CD1c-positive myeloid dendritic cell (primary cell): ENCODE data around the gene PMEPA1.

Source experiments
- DNase-seq: peaks from one replicate; pipeline ENCODE4 v3.0.0-alpha.2; 2016; ENCODE audit errors: extremely low spot score

Gene PMEPA1

DNA sequence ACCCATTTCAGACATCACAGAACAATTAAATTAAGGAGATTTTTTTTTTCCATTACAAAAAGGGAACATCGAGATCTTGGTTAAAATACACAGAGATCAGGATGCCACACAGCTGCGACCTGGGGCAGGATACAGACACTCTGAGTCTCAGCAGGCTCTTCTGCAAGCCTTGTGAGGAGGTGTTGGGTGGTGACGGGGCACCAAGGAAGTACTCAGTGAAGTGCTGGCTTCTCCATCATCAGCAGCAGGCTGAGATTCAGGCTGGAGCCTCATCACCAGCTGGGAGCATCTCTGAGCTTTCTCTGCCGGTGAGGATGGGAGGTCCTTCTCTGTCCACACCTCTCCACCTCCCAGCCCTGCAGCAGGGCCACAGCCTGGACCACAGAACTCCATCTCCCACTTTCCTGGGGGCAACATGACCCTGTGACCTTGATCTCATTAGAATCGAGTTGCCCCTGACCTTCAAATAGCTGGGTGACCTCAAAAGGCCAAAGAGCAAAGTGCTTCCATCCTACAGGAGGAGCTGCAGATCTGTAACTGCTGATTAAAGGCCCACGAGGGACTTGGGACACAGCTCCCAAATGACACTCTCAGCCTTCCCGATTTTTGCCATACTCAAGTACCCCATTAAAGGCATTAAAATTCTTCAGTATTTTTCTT lies 16.0 kb downstream of the PMEPA1 start:
- DNase-seq = no peak

DNA sequence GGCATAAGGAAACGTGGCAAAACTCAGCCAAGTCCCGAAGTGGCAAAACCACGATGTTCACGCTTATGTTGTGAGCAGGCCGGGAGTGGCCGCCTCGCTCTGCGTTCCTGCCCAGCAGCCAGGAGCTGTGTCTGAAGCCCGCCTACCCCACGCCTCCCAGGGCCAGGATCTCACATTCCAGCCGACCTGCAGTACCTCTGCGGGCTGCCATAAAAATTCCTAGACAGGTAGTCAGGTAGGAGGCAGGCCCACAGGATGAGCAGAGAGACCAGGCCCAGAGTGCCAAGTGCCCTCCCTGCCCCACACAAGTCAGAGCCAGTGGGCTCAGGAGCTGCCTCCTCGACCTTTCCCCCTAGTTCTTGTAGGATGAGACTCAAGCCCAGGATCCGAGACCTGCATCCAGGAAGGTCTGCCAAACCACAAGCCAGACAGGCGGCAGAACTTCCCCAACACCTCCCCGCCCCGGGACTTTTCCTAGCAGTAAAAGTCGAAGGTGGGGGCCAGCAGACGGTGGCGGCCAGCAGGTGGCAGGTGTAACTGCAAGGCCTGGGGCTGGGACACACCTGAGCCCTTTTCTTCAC lies 16.7 kb downstream of the PMEPA1 start:
- no peak for DNase-seq

DNA sequence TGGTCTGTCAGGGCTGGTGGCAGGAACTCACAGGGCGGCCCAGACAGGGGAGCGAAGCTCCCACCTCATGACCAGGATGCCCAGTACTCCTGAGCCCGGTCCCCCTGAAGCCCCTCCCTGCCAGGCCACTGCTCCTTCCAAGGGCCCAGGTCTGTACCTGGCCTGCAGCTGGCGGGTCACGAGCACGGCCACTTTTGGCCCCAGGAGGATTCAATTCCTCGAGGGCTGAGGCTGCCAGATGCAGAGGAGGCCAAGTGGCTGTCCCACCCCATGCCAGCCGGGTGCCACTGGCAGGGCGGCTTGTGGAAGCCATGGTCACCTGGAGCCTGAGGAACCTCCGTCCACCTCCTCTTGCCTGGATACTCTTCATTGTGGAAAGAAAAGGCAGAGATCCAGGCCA lies 17.4 kb downstream of the PMEPA1 start:
- DNase-seq = no peak

DNA sequence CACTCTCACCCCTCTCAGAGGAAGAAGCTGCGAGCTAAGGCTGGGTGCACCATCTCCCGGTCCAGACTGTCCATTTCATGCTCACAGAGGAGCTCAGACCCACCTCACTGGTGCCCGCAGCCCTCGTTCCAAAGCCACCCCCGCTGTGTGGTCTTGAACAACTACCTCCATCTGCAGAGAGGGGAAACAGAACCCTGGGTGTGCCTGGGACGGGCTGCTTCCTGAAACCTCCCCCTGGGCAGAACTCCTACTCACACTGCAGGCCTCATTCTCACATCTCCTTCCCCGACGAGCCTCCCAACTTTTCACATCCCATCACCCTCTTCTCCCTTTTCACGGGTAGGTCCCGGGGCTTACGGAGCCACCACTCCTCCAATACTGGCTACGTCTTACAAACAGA lies 18.1 kb downstream of the PMEPA1 start:
- peak; percentile 68 for DNase-seq

DNA sequence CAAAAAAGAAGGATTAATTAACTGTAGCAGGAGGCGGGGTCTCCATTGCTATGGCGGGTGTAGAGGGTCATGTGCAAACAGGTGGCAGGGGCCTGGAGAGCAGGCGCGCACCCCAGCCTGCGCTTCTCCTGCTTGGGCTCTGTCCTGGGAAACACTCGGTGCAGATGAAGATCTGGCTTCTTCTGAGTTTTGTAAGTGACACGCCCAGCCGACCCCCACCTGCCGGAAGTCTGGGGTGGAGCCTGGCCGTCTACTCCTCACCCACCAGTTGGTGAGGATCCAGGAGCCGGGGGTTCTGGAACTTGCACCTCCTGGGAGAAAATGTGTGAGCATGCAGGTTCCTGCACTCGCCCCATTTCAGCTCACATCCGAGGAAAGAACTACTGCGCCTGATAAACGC lies 19.3 kb downstream of the PMEPA1 start:
- no peak for DNase-seq

DNA sequence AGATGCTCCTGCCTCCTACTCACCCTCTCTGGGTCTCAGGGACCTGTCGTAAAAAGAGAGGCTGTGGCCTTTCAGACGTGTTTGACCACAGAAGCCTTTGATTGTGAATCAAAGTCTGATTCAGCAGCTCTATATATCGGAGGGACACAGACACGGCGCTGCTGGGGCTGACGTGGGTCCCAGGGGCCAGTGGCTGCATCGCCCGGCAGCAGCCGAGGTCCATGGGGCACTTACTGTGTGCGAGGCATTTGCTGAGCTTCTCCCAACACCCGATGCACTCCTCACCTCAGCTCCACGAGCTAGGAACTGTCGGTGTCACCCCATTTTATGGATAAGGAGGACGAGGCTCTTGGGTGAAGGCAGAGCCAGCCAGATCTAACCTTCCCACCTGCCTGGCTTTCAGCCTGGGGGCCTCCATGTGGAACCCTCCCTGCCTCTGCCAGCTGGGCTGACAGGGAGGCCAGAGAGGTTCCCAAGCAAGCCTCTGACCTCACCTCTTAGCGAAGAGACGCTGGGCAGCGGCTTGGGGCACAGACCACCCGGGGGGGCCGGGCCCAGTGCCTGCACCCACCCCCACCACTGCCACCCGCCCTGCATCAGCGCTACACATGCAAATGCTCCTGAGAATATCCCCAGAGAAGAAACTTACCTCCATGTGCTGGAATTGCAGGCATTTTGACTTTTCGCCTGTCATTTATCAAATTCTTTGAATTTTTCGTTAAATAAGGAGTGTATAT lies 19.9 kb downstream of the PMEPA1 start:
- no peak for DNase-seq

DNA sequence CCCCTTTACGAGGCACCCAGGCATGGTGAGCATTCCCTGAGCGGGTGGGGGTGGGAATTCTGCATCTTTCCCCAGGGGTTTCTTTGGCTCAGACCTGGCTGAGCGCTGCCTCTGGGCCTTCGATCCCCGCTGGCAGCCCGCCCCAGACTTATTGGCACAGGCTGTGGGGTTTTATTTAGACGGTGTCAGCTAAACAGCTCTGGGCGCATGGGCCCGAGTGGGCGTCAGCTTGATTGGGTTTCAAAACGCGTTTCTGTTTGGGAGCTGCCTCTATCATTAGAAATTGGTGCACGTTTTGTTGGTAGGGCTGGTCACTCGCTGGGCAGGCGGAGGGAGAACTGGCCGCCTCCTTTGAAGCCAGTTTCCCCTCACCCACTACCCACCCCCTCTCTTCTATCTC lies 21.0 kb downstream of the PMEPA1 start:
- no peak for DNase-seq

DNA sequence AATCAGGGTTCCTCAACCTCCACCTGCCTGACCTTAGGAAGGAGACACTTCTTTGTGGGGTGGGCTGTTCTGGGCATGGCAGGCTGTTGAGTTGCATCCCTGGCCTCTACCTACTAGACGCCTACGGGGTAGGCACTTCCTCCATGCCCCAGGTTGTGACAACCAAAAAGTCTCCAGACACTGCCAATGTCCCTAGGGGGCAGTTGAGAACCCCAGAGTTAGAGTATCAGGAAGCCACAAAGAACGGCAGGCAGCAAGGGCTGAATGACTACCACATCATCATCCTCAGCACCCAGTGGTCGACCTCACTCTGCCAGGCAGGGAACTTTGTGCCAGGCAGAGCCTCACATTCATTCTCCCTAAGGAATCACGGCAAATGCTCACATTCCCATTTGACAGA lies 21.5 kb downstream of the PMEPA1 start:
- DNase-seq = no peak

GRCh38 chr20:57686931-57687652 lies 22.7 kb downstream of the PMEPA1 start:
- no peak for DNase-seq

DNA sequence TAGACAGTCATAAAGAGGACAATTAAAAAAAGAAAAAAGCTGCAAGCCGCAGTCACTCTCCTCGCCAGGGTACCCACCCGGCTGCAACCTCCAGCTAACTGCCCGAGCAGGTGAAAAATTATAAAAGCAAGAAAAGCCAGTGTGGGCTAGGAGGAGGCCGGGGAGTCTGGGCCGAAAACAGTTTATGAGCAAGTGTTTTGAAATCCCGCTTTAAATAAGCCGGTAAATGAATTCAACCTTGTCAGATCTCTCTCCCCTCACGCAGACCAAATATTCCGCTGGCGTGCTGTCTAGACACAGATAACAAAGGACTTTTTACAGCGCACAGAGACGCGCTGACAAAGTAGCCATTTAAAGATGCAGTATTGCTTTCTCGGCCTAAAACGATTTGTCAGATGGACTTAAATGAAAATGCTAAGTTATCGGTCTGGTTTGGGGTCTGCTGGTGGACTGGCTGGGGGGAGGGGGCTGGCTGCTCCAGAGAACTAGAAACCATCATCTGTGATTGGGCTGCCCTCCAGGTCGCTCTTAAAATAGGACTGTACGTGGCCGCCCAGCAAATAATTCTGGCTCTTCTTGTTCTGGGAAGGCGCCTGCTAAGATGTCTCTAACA lies 24.6 kb downstream of the PMEPA1 start:
- no peak for DNase-seq

GRCh38 chr20:57684808-57685140 lies 25.0 kb downstream of the PMEPA1 start:
- DNase-seq = no peak

DNA sequence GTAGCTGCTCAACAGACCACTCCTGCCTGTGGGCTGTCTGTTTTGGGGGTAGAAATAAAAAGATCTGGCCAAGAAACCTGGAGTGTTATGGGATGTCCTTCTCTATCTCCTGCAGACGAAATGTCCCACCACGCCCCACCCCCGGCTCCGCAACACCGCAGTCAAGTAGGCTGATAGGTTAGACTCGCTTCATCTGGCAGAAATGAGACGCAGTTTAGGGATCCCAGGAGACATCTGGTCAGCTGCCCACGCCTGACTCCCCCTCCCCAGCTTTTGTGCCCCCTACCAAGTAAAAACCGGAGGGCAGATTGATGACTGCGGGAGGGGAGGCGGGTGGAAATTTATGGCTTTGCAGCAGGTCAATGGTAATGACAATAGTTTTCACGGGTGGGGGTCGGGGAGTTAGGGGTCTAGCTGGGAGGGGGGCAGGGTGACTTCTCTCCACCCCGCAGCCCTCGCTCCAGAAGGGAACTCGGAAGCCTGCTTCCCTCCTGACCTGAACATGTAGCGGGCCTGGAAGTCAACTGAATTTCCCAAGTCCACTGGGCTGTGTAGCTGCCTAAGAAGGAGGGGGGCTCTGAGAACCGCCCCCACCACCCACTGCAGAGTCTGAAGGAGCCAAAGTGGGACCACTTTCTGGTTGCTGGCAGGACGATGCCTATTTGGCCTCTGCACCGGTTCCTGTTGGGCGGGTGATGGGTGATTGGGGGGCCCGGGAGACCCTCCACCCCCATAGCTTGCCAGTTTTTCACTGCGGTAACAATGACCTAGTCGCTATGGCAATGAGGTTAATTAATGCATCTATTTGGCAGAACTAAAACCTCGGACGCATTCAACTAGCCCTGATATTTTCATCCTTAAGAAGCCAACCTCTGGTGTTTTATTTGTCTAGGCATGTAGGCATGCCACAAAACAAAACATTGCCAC lies 25.7 kb downstream of the PMEPA1 start:
- DNase-seq = no peak

- no peak for DNase-seq
Measured at GRCh38 chr20:57683287-57683686, 26.5 kb downstream of the PMEPA1 start.

- no peak for DNase-seq
Measured at GRCh38 chr20:57682184-57683101, 27.4 kb downstream of the PMEPA1 start.

- peak; percentile 18 for DNase-seq
Measured at GRCh38 chr20:57680934-57681914, 28.6 kb downstream of the PMEPA1 start.

- peak; percentile 81 for DNase-seq
Measured at GRCh38 chr20:57680131-57680716, 29.6 kb downstream of the PMEPA1 start.

DNA sequence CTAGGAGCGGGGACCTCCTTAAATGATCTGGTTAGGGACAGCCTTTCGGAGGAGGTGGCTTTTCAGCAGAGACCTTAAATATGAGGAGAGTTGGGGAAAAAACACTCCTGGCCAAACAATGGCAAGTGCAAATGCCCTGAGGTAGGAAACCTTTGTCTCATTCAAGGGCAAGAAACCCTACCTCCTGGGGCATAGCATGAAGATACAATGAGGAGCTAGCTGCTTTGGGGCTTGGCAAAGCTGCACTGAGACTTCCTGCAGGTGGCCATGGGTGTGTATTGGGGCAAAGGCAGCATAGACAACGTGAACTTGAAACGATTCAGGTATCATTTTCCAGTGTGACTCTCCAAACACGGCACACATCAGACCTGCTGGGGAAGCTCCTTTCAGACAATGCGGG lies 30.7 kb downstream of the PMEPA1 start:
- no peak for DNase-seq

GRCh38 chr20:57678340-57678739 lies 31.5 kb downstream of the PMEPA1 start:
- no peak for DNase-seq
